ENCODE data around the gene DGCR2.
"Not testable (repeated sequence)": the region's sequence is repeated elsewhere in the genome, so short reads cannot be mapped to it uniquely, and the experiment has no call there.

Gene DGCR2

GRCh38 chr22:18997306-18997924 is 124.8 kb downstream of the DGCR2 start:
- no peak for DNase-seq

- DNase-seq = no peak
Observed at GRCh38 chr22:18996376-18996900, 125.8 kb downstream of the DGCR2 start.

GRCh38 chr22:18995327-18995711 is 126.9 kb downstream of the DGCR2 start:
- no peak for DNase-seq

GRCh38 chr22:18994701-18995326 is 127.4 kb downstream of the DGCR2 start:
- no peak for DNase-seq

- no peak for DNase-seq
Observed at GRCh38 chr22:18994056-18994455, 128.2 kb downstream of the DGCR2 start.

GRCh38 chr22:18992543-18993198 is 129.5 kb downstream of the DGCR2 start:
- no peak for DNase-seq

- DNase-seq = no peak
Observed at GRCh38 chr22:18991821-18992442, 130.3 kb downstream of the DGCR2 start.

GRCh38 chr22:18991138-18991432 is 131.1 kb downstream of the DGCR2 start:
- no peak for DNase-seq

- DNase-seq = no peak
Observed at GRCh38 chr22:18990355-18991137, 131.7 kb downstream of the DGCR2 start.

GRCh38 chr22:18988958-18989357 is 133.3 kb downstream of the DGCR2 start:
- DNase-seq = no peak

- no peak for DNase-seq
Observed at GRCh38 chr22:18987765-18988164, 134.4 kb downstream of the DGCR2 start.

GRCh38 chr22:18987114-18987513 is 135.1 kb downstream of the DGCR2 start:
- not testable (repeated sequence) for DNase-seq
